ENCODE measurements around the gene RNF8.
A peak's percentile ranks its signal among the peaks of the same experiment; 100 is the strongest.

RNF8 gene

GRCh38 chr6:37310966-37311365 lies 42.8 kb upstream of the RNF8 start:
- Histone ChIP-seq H2AK5ac (ENCODE audit: low read length) (no peak overlapping the region), H3K4ac (ENCODE audit: low read depth, low read length) (no peak overlapping the region), H2BK5ac (ENCODE audit: low read depth, low read length, poor library complexity) (no peak overlapping the region), H2BK120ac (ENCODE audit: insufficient read depth, low read length, poor library complexity) (no peak overlapping the region), H2AFZ (ENCODE audit: insufficient read depth, low read length, poor library complexity) (no peak overlapping the region), H3K27me3 (ENCODE audit: insufficient read depth, low read length) (no peaks in the 10 kb centered on the region), H3K79me2 (ENCODE audit: control insufficient read depth, insufficient read depth, low read length, poor library complexity) (no peaks in the 10 kb centered on the region), H3K14ac (ENCODE audit: low read length) (no peak overlapping the region), H4K8ac (ENCODE audit: low read depth, low read length) (no peak overlapping the region), H3K4me3 (ENCODE audit: low read depth, low read length) (no peak overlapping the region), H2BK12ac (ENCODE audit: low read length) (no peak overlapping the region), H3K18ac (ENCODE audit: low read length) (no peak overlapping the region), H3K9me3 (ENCODE audit: insufficient read depth, low read depth, low read length) (no peaks in the 10 kb centered on the region), H3K4me1 (ENCODE audit: control insufficient read depth in 1 of 2, insufficient read depth in 2 of 2, low read length in 2 of 2) (peaks cover 5 to 15% of the 10 kb centered on the region in 2 experiments), H4K12ac (ENCODE audit: low read depth, low read length) (no peak overlapping the region), H3K4me2 (ENCODE audit: low read length) (no peak overlapping the region), H3K36me3 (ENCODE audit: control insufficient read depth in 1 of 2, insufficient read depth in 2 of 2, low read length in 2 of 2) (peaks cover 16 to 23% of the 10 kb centered on the region in 2 experiments), H4K91ac (ENCODE audit: low read depth, low read length) (no peak overlapping the region), H3K9ac (ENCODE audit: low read length) (no peak overlapping the region), H3K27ac (ENCODE audit: low read depth, low read length) (no peak overlapping the region), H3K23ac (ENCODE audit: low read length) (no peak overlapping the region), H3K79me1 (ENCODE audit: low read length) (no peaks in the 10 kb centered on the region)
- no CpG with 5 or more reads among the region's 3 CpGs for WGBS (ENCODE audit: extremely low coverage, insufficient coverage, insufficient read length)
- no peak for DNase-seq

GRCh38 chr6:37311741-37312473 lies 41.9 kb upstream of the RNF8 start:
- Histone ChIP-seq H4K12ac (ENCODE audit: low read depth, low read length) (no peak overlapping the region), H2BK12ac (ENCODE audit: low read length) (no peak overlapping the region), H2BK120ac (ENCODE audit: insufficient read depth, low read length, poor library complexity) (no peak overlapping the region), H3K9ac (ENCODE audit: low read length) (no peak overlapping the region), H3K36me3 (ENCODE audit: control insufficient read depth in 1 of 2, insufficient read depth in 2 of 2, low read length in 2 of 2) (peaks cover 25 to 29% of the 10 kb centered on the region in 2 experiments), H3K4ac (ENCODE audit: low read depth, low read length) (no peak overlapping the region), H3K14ac (ENCODE audit: low read length) (no peak overlapping the region), H2BK5ac (ENCODE audit: low read depth, low read length, poor library complexity) (no peak overlapping the region), H4K91ac (ENCODE audit: low read depth, low read length) (no peak overlapping the region), H3K18ac (ENCODE audit: low read length) (no peak overlapping the region), H2AK5ac (ENCODE audit: low read length) (no peak overlapping the region), H4K8ac (ENCODE audit: low read depth, low read length) (no peak overlapping the region), H3K79me1 (ENCODE audit: low read length) (no peaks in the 10 kb centered on the region), H3K4me2 (ENCODE audit: low read length) (no peak overlapping the region), H3K4me1 (ENCODE audit: control insufficient read depth in 1 of 2, insufficient read depth in 2 of 2, low read length in 2 of 2) (peaks cover 0 to 12% of the 10 kb centered on the region in 2 experiments), H3K27me3 (ENCODE audit: insufficient read depth, low read length) (no peaks in the 10 kb centered on the region), H3K4me3 (ENCODE audit: low read depth, low read length) (no peak overlapping the region), H3K9me3 (ENCODE audit: insufficient read depth, low read depth, low read length) (no peaks in the 10 kb centered on the region), H3K23ac (ENCODE audit: low read length) (no peak overlapping the region), H3K79me2 (ENCODE audit: control insufficient read depth, insufficient read depth, low read length, poor library complexity) (no peaks in the 10 kb centered on the region), H3K27ac (ENCODE audit: low read depth, low read length) (peak overlapping the region; percentile 4), H2AFZ (ENCODE audit: insufficient read depth, low read length, poor library complexity) (no peak overlapping the region)
- DNase-seq = no peak
- no CpG with 5 or more reads among the region's 2 CpGs for WGBS (ENCODE audit: extremely low coverage, insufficient coverage, insufficient read length)

- H4K12ac ChIP-seq (ENCODE audit: low read depth, low read length) = no peak overlapping the region
- no peaks in the 10 kb centered on the region for H3K79me1 ChIP-seq (ENCODE audit: low read length)
- H3K9ac ChIP-seq (ENCODE audit: low read length) = no peak overlapping the region
- no peak overlapping the region for H3K4ac ChIP-seq (ENCODE audit: low read depth, low read length)
- H3K23ac ChIP-seq (ENCODE audit: low read length) = no peak overlapping the region
- no peak for DNase-seq
- no peak overlapping the region for H3K18ac ChIP-seq (ENCODE audit: low read length)
- no peak overlapping the region for H3K4me3 ChIP-seq (ENCODE audit: low read depth, low read length)
- peaks cover 0 to 12% of the 10 kb centered on the region in 2 experiments for H3K4me1 ChIP-seq (ENCODE audit: control insufficient read depth in 1 of 2, insufficient read depth in 2 of 2, low read length in 2 of 2)
- H3K27ac ChIP-seq (ENCODE audit: low read depth, low read length) = no peak overlapping the region
- no CpG with 5 or more reads among the region's 13 CpGs for WGBS (ENCODE audit: extremely low coverage, insufficient coverage, insufficient read length)
- H2BK120ac ChIP-seq (ENCODE audit: insufficient read depth, low read length, poor library complexity) = no peak overlapping the region
- H4K8ac ChIP-seq (ENCODE audit: low read depth, low read length) = no peak overlapping the region
- no peak overlapping the region for H3K14ac ChIP-seq (ENCODE audit: low read length)
- no peak overlapping the region for H4K91ac ChIP-seq (ENCODE audit: low read depth, low read length)
- no peak overlapping the region for H3K4me2 ChIP-seq (ENCODE audit: low read length)
- no peaks in the 10 kb centered on the region for H3K9me3 ChIP-seq (ENCODE audit: insufficient read depth, low read depth, low read length)
- H3K36me3 ChIP-seq (ENCODE audit: control insufficient read depth in 1 of 2, insufficient read depth in 2 of 2, low read length in 2 of 2) = peaks cover 30 to 37% of the 10 kb centered on the region in 2 experiments
- H2AFZ ChIP-seq (ENCODE audit: insufficient read depth, low read length, poor library complexity) = no peak overlapping the region
- H3K79me2 ChIP-seq (ENCODE audit: control insufficient read depth, insufficient read depth, low read length, poor library complexity) = no peaks in the 10 kb centered on the region
- no peak overlapping the region for H2AK5ac ChIP-seq (ENCODE audit: low read length)
- H3K27me3 ChIP-seq (ENCODE audit: insufficient read depth, low read length) = no peaks in the 10 kb centered on the region
- no peak overlapping the region for H2BK5ac ChIP-seq (ENCODE audit: low read depth, low read length, poor library complexity)
- no peak overlapping the region for H2BK12ac ChIP-seq (ENCODE audit: low read length)
Measured at GRCh38 chr6:37313723-37314486, 39.9 kb upstream of the RNF8 start.

GRCh38 chr6:37314487-37315156 lies 39.2 kb upstream of the RNF8 start:
- Histone ChIP-seq H4K12ac (ENCODE audit: low read depth, low read length) (no peak overlapping the region), H3K79me1 (ENCODE audit: low read length) (no peaks in the 10 kb centered on the region), H4K91ac (ENCODE audit: low read depth, low read length) (no peak overlapping the region), H3K79me2 (ENCODE audit: control insufficient read depth, insufficient read depth, low read length, poor library complexity) (no peaks in the 10 kb centered on the region), H2BK12ac (ENCODE audit: low read length) (no peak overlapping the region), H2BK120ac (ENCODE audit: insufficient read depth, low read length, poor library complexity) (no peak overlapping the region), H3K14ac (ENCODE audit: low read length) (no peak overlapping the region), H2BK5ac (ENCODE audit: low read depth, low read length, poor library complexity) (no peak overlapping the region), H3K36me3 (ENCODE audit: control insufficient read depth in 1 of 2, insufficient read depth in 2 of 2, low read length in 2 of 2) (peaks cover 30 to 37% of the 10 kb centered on the region in 2 experiments), H3K4me1 (ENCODE audit: control insufficient read depth in 1 of 2, insufficient read depth in 2 of 2, low read length in 2 of 2) (peaks cover 0 to 13% of the 10 kb centered on the region in 2 experiments), H3K9me3 (ENCODE audit: insufficient read depth, low read depth, low read length) (no peaks in the 10 kb centered on the region), H4K8ac (ENCODE audit: low read depth, low read length) (no peak overlapping the region), H2AK5ac (ENCODE audit: low read length) (no peak overlapping the region), H3K4ac (ENCODE audit: low read depth, low read length) (no peak overlapping the region), H3K27ac (ENCODE audit: low read depth, low read length) (no peak overlapping the region), H3K9ac (ENCODE audit: low read length) (no peak overlapping the region), H3K23ac (ENCODE audit: low read length) (no peak overlapping the region), H3K4me3 (ENCODE audit: low read depth, low read length) (no peak overlapping the region), H2AFZ (ENCODE audit: insufficient read depth, low read length, poor library complexity) (no peak overlapping the region), H3K4me2 (ENCODE audit: low read length) (no peak overlapping the region), H3K18ac (ENCODE audit: low read length) (no peak overlapping the region), H3K27me3 (ENCODE audit: insufficient read depth, low read length) (no peaks in the 10 kb centered on the region)
- whole genome bisulfite sequencing (ENCODE audit: extremely low coverage, insufficient coverage, insufficient read length) = no CpG with 5 or more reads among the region's 6 CpGs
- DNase-seq = peak; percentile 9 to 64
